H1 (cell line): ENCODE data around the gene PIK3R6. TPM values are rescaled to one million over a fixed set of nuclear protein-coding genes. Genes with fewer than 3 reads are reported as not detected.

ENCODE experiments used
- CHD1 ChIP-seq: IDR thresholded peaks from 2 replicates; pipeline ENCODE4 v1.6.1; 2012; ENCODE audit warnings: low read depth, low read length, improper control_type of control experiment
- EGR1 ChIP-seq: IDR thresholded peaks from 2 replicates; pipeline ENCODE4 v1.6.1; 2011; ENCODE audit warnings: low read depth, low read length, borderline replicate concordance
- RAD21 ChIP-seq, 2 experiments: IDR thresholded peaks in 1 of 2; conservative IDR thresholded peaks in 1 of 2; 2 replicates each; pipeline ENCODE4 v1.6.1; 2011; ENCODE audit warnings: low read depth in 2 of 2, low read length in 2 of 2, improper control_type of control experiment in 1 of 2, inconsistent platforms in 1 of 2, mild to moderate bottlenecking in 1 of 2, moderate library complexity in 1 of 2
- SIX5 ChIP-seq: IDR thresholded peaks from 2 replicates; pipeline ENCODE4 v1.6.1; 2011; ENCODE audit warnings: mild to moderate bottlenecking, low read depth, low read length
- SP1 ChIP-seq: IDR thresholded peaks from 2 replicates; pipeline ENCODE4 v1.6.1; 2011; ENCODE audit warnings: low read depth, low read length
- TBP ChIP-seq: IDR thresholded peaks from 2 replicates; pipeline ENCODE4 v1.6.1; 2011; ENCODE audit warnings: low read depth, low read length, improper control_type of control experiment
- polyA plus RNA-seq, 7 experiments: library from polyadenylated mRNA; depleted of rRNA in 3 of 7; stranded (reverse) in 5 of 7; unstranded in 2 of 7; fragments of >200 nt in 5 of 7; fragments of 200-250 nt in 2 of 7; gene quantifications; 1 replicate in 5 of 7; 2 replicates in 1 of 7; 4 replicates in 1 of 7; pipeline versions ENCODE4 v1.2.1 to v1.2.3, GENCODE V29; 2011 to 2013; ENCODE audit warnings: missing spikeins in 2 of 7, mixed read lengths in 2 of 7
- total RNA-seq: library from RNA; stranded (reverse); fragmentation: NEBNext Ultra II Directional; extraction: Animal tissue kit (Norgen Biotek cat#: 25700); gene quantifications from 2 replicates; pipeline ENCODE4 v1.2.1, GENCODE V29; 2021
- TF ChIP-seq, protein P1 (sequence below): fragments of 300-600 bp; sonication (generic); IDR thresholded peaks from 2 replicates; pipeline ENCODE4 v1.7.1; 2012; ENCODE audit warnings: low read length, moderate library complexity, mild to moderate bottlenecking, inconsistent platforms; ENCODE audit not compliant: insufficient replicate concordance

The PIK3R6 gene
- total and polyA plus RNA-seq, 2 of the 8 experiments (the other 6 are each of a cell fraction or from before 2014, with no cell fraction given), result 0.24 to 1.2 TPM

DNA sequence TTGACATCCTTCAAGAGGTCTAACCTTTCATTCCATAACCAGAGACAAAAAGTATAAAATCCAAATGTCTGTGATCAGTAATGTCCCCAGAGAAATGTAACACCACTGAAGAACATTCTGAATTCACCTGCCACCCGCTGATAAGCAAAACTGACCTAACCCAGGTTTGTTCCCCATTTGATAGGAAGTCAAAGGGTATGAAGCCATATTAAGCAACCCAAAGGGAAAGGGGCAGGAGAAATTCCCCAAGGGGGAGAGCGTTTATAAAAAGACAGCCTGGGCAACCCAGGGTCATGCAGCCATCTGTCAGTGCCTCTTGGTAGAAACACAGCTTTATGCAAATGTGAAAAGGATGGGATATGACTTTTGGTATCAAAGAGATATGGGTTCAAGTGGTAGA, 30.7 kb upstream of the PIK3R6 start (continued):
- TF ChIP-seq, protein P1, sequence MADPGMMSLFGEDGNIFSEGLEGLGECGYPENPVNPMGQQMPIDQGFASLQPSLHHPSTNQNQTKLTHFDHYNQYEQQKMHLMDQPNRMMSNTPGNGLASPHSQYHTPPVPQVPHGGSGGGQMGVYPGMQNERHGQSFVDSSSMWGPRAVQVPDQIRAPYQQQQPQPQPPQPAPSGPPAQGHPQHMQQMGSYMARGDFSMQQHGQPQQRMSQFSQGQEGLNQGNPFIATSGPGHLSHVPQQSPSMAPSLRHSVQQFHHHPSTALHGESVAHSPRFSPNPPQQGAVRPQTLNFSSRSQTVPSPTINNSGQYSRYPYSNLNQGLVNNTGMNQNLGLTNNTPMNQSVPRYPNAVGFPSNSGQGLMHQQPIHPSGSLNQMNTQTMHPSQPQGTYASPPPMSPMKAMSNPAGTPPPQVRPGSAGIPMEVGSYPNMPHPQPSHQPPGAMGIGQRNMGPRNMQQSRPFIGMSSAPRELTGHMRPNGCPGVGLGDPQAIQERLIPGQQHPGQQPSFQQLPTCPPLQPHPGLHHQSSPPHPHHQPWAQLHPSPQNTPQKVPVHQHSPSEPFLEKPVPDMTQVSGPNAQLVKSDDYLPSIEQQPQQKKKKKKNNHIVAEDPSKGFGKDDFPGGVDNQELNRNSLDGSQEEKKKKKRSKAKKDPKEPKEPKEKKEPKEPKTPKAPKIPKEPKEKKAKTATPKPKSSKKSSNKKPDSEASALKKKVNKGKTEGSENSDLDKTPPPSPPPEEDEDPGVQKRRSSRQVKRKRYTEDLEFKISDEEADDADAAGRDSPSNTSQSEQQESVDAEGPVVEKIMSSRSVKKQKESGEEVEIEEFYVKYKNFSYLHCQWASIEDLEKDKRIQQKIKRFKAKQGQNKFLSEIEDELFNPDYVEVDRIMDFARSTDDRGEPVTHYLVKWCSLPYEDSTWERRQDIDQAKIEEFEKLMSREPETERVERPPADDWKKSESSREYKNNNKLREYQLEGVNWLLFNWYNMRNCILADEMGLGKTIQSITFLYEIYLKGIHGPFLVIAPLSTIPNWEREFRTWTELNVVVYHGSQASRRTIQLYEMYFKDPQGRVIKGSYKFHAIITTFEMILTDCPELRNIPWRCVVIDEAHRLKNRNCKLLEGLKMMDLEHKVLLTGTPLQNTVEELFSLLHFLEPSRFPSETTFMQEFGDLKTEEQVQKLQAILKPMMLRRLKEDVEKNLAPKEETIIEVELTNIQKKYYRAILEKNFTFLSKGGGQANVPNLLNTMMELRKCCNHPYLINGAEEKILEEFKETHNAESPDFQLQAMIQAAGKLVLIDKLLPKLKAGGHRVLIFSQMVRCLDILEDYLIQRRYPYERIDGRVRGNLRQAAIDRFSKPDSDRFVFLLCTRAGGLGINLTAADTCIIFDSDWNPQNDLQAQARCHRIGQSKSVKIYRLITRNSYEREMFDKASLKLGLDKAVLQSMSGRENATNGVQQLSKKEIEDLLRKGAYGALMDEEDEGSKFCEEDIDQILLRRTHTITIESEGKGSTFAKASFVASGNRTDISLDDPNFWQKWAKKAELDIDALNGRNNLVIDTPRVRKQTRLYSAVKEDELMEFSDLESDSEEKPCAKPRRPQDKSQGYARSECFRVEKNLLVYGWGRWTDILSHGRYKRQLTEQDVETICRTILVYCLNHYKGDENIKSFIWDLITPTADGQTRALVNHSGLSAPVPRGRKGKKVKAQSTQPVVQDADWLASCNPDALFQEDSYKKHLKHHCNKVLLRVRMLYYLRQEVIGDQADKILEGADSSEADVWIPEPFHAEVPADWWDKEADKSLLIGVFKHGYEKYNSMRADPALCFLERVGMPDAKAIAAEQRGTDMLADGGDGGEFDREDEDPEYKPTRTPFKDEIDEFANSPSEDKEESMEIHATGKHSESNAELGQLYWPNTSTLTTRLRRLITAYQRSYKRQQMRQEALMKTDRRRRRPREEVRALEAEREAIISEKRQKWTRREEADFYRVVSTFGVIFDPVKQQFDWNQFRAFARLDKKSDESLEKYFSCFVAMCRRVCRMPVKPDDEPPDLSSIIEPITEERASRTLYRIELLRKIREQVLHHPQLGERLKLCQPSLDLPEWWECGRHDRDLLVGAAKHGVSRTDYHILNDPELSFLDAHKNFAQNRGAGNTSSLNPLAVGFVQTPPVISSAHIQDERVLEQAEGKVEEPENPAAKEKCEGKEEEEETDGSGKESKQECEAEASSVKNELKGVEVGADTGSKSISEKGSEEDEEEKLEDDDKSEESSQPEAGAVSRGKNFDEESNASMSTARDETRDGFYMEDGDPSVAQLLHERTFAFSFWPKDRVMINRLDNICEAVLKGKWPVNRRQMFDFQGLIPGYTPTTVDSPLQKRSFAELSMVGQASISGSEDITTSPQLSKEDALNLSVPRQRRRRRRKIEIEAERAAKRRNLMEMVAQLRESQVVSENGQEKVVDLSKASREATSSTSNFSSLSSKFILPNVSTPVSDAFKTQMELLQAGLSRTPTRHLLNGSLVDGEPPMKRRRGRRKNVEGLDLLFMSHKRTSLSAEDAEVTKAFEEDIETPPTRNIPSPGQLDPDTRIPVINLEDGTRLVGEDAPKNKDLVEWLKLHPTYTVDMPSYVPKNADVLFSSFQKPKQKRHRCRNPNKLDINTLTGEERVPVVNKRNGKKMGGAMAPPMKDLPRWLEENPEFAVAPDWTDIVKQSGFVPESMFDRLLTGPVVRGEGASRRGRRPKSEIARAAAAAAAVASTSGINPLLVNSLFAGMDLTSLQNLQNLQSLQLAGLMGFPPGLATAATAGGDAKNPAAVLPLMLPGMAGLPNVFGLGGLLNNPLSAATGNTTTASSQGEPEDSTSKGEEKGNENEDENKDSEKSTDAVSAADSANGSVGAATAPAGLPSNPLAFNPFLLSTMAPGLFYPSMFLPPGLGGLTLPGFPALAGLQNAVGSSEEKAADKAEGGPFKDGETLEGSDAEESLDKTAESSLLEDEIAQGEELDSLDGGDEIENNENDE, result no peak
- TF ChIP-seq CHD1 (no peak), TBP (no peak), SP1 (no peak), RAD21 (IDR thresholded peaks at IDR 0.05 in 1 of 2, conservative IDR thresholded peaks at IDR 0.05 in 1 of 2; ENCODE audit: low read depth in 2 of 2, low read length in 2 of 2) (no peak), SIX5 (no peak), EGR1 (no peak)
- TF ChIP-seq, all 59 proteins: peak for 0
